Measurements from ENCODE around the gene ATF7IP. TPM values are rescaled to one million over a fixed set of nuclear protein-coding genes. Genes with fewer than 3 reads are reported as not detected.

ATF7IP gene
- polyA plus RNA-seq, 3 donors, result 16.6 to 51.7 (median 19.2) TPM

- peaks cover 34% of the 10 kb centered on the region for H3K79me2 ChIP-seq (ENCODE audit: insufficient read depth, low read length)
- Mint-ChIP-seq H3K27ac (peak overlapping the region in 5 of 7 donors; percentile 13 to 89 (median 62)), H3K9me3 (peaks cover 0 to 7% (median 3%) of the 10 kb centered on the region in 7 donors), H3K27me3 (ENCODE audit: low read depth in 3 of 3) (no peaks in the 10 kb centered on the region), H3K36me3 (peaks cover 58 to 74% of the 10 kb centered on the region in 2 donors), H3K4me3 (no peak overlapping the region), H3K4me1 (peaks cover 22% of the 10 kb centered on the region)
- intact Hi-C loops (cut with micrococcal nuclease), result no loop called here
- no peak overlapping the region for H3K4me3 ChIP-seq (replicated peaks in 1 of 3; ENCODE audit: low read depth in 2 of 3, low read length in 3 of 3)
- no peak overlapping the region for H3K4me2 ChIP-seq (replicated peaks; ENCODE audit: extremely low read depth, low read length, poor library complexity, severe bottlenecking)
- H3K36me3 ChIP-seq (replicated peaks in 1 of 2; ENCODE audit: control insufficient read depth in 1 of 2, insufficient read depth in 2 of 2, low read length in 2 of 2), result peaks cover 62 to 82% of the 10 kb centered on the region in 2 donors
- H3K9ac ChIP-seq (ENCODE audit: insufficient read depth, low read length, poor library complexity, severe bottlenecking), result no peak overlapping the region
- no peaks in the 10 kb centered on the region for H3K27me3 ChIP-seq (ENCODE audit: control insufficient read depth in 2 of 2, insufficient read depth in 2 of 2, low read length in 2 of 2)
- peaks cover 6 to 22% of the 10 kb centered on the region in 2 donors for H3K4me1 ChIP-seq (ENCODE audit: control insufficient read depth in 1 of 2, insufficient read depth in 2 of 2, low read length in 2 of 2)
- no peak for TF ChIP-seq CTCF (IDR thresholded peaks at IDR 0.05)
- H3K9me3 ChIP-seq (replicated peaks in 1 of 2; ENCODE audit: control insufficient read depth in 1 of 2, insufficient read depth in 1 of 2, low read length in 2 of 2), result no peaks in the 10 kb centered on the region
- peak overlapping the region in 1 of 2 donors; percentile 52 for H3K27ac ChIP-seq (ENCODE audit: low read depth in 1 of 2, low read length in 2 of 2)
- no peak overlapping the region for H2AFZ ChIP-seq (ENCODE audit: insufficient read depth, low read depth, low read length, poor library complexity, severe bottlenecking)
- peak in 2 of 3 donors; percentile 11 to 23 for DNase-seq
- H4K20me1 ChIP-seq (ENCODE audit: insufficient read depth, low read length), result peaks cover 22% of the 10 kb centered on the region
Measured at GRCh38 chr12:14443531-14443930, 78.0 kb downstream of the ATF7IP start.

GRCh38 chr12:14450479-14450878 is 85.0 kb downstream of the ATF7IP start:
- H3K79me2 ChIP-seq (ENCODE audit: insufficient read depth, low read length), result peaks cover 34% of the 10 kb centered on the region
- no peaks in the 10 kb centered on the region for H3K9me3 ChIP-seq (replicated peaks in 1 of 2; ENCODE audit: control insufficient read depth in 1 of 2, insufficient read depth in 1 of 2, low read length in 2 of 2)
- no peaks in the 10 kb centered on the region for H3K27me3 ChIP-seq (ENCODE audit: control insufficient read depth in 2 of 2, insufficient read depth in 2 of 2, low read length in 2 of 2)
- intact Hi-C loops (cut with micrococcal nuclease), result no loop called here
- no peaks in the 10 kb centered on the region for H3K27me3 Mint-ChIP-seq (ENCODE audit: low read depth in 3 of 3)
- H3K4me2 ChIP-seq (replicated peaks; ENCODE audit: extremely low read depth, low read length, poor library complexity, severe bottlenecking), result no peak overlapping the region
- no peaks in the 10 kb centered on the region for H3K9me3 Mint-ChIP-seq
- peaks cover 67 to 89% of the 10 kb centered on the region in 2 donors for H3K36me3 Mint-ChIP-seq
- no peak for DNase-seq
- H3K4me1 ChIP-seq (ENCODE audit: control insufficient read depth in 1 of 2, insufficient read depth in 2 of 2, low read length in 2 of 2), result no peaks in the 10 kb centered on the region
- no peak overlapping the region for H3K4me3 ChIP-seq (replicated peaks in 1 of 3; ENCODE audit: low read depth in 2 of 3, low read length in 3 of 3)
- no peak overlapping the region for H3K4me3 Mint-ChIP-seq
- H3K36me3 ChIP-seq (replicated peaks in 1 of 2; ENCODE audit: control insufficient read depth in 1 of 2, insufficient read depth in 2 of 2, low read length in 2 of 2), result peaks cover 54 to 93% of the 10 kb centered on the region in 2 donors
- H3K4me1 Mint-ChIP-seq, result peaks cover 16% of the 10 kb centered on the region
- H3K9ac ChIP-seq (ENCODE audit: insufficient read depth, low read length, poor library complexity, severe bottlenecking), result no peak overlapping the region
- H4K20me1 ChIP-seq (ENCODE audit: insufficient read depth, low read length), result peaks cover 46% of the 10 kb centered on the region
- no peak overlapping the region for H3K27ac Mint-ChIP-seq
- no peak overlapping the region for H2AFZ ChIP-seq (ENCODE audit: insufficient read depth, low read depth, low read length, poor library complexity, severe bottlenecking)
- TF ChIP-seq CTCF (IDR thresholded peaks at IDR 0.05), result no peak
- H3K27ac ChIP-seq (ENCODE audit: low read depth in 1 of 2, low read length in 2 of 2), result no peak overlapping the region
